TTC549 (cell line): Measurements from ENCODE around the gene SLC39A9.

Experiments
- FAIRE-seq: peaks from 2 replicates; lab custom pipeline; 2012; peaks lifted over from hg19 to GRCh38; lab: Jason Lieb, UNC

The SLC39A9 gene

GRCh38 chr14:69504775-69505174, 106.3 kb downstream of the SLC39A9 start:
- no peak for FAIRE-seq

DNA sequence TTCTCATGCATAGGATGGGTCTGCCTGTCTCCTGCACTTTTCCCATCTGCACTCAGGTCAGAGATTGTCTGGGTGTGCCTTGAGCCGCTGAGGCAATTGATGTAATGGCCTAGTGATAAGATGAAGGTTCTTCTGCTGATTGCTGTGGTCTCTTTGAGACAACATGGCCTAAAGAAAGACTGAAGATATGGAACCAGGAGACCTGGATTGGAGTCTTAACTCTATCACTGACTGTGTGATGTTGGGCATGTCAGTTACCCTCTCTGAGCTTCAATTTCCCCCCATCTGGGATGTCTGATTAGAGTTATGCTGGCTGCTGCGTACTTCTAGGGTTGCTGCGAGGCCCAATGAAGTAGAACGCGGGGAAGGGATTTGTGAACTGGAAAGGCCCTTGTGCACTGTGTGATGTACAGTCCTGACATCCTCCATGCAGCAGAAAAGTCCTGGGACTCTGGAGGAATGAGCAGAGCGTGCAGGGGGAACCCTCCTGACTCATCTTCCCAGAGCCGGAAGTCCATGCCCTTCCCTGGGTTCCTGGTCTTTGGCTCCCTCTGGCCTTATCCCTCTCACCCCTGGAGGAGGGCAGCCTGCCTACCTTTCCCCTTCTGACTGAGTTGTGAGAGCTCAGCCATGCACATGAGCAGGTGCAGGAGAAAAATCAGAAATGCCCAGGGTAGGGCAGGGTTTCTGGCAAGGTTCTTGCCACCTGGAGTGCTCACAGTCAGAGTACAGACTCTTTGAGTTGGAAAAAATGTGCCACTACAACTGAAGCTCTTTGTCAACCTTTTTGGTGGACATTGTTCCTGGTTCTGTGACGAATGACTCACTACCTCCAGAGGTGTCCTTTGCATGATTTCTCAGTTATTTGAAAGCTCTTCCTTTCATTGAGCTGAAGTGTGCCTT, 107.1 kb downstream of the SLC39A9 start:
- no peak for FAIRE-seq

GRCh38 chr14:69506241-69506595, 107.7 kb downstream of the SLC39A9 start:
- no peak for FAIRE-seq
